Dedifferentiated amniotic fluid mesenchymal stem cell (primary cell): ENCODE data around the gene CTBP2.

Source experiments
- DNase-seq: peaks from one replicate; pipeline ENCODE4 v3.0.0-alpha.2; 2016; ENCODE audit errors: extremely low spot score

The CTBP2 gene

DNA sequence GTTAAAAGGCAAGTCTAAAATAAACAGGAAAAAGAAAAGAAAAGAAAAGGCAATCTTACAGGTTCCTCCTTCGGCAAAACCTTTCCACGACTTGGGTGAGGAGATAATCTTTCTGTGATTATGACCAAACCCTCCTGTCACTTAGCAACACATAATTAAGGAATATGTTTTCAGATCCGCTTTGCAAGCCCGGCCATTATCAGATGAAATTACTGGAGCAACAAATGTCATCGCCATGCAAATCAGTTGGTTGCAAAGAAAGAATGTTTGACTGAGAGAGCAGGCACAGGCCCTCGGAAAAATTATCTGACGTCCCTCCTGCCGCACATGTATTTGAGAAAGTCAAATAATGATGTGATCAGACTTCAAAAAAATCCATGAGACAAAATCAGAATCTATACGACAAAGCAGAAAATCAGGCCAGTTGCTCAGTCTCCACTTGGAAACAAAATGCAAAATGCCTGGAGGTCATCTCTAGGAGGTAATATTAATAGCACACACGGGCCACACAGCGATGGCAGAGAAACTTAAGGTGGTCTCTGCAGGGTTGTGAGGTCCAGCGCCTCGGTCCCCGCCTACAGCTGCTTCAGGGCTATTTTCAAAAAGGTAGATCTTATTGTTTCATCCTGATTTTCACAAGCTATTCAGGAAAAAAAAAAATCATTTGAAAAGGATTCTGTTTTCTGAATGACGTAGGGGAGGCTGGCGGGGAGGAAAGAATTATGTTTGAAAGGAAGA is 135.7 kb downstream of the CTBP2 start:
- no peak for DNase-seq

DNA sequence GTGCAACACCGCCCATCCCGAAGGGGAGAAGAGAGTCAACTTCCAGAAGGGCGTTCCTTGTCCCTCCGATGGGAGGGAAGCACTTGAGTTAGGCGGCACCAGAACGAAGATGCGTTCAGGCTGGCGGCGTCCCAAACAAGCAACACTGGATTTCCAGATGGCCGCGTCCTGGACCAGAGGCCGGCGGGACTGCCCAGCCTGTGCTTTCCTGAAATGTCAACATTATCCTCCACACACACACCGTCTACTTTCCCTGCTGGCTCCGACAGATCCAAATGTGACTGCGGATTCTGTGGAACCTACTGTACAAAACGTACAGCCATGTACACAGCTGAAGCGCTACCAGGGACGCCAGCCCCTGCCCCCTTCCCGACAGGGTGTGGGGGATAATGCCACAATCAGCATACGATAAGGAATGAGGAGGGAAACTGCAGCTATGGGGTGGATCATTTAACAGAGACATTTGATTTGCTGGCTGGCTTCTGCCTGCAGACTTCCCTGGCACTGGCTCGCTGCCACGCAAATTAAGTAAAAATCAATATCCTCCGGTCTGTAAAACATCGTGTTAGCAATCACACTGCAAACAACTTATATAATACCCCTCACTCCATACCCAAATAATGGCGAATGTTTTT is 136.4 kb downstream of the CTBP2 start:
- no peak for DNase-seq

DNA sequence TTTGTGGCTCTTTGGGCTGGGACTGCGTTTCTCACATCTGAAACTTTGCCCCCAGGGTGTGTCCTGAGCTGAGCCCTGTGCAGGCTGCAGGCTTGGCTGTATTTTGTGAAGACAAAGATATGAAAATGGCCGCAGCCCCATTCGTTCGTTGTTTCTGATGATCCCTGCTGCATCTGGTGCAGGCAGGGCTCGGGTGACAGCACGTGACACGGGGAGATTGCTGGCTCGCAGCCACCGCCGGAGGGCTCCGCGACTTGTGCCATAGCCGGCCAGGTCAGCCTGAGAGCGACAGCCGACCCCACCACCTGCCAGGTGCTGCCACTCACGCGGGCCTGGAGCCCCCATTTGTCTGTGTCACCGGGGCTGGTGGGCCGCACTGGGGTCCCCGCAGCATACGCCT is 137.1 kb downstream of the CTBP2 start:
- no peak for DNase-seq

DNA sequence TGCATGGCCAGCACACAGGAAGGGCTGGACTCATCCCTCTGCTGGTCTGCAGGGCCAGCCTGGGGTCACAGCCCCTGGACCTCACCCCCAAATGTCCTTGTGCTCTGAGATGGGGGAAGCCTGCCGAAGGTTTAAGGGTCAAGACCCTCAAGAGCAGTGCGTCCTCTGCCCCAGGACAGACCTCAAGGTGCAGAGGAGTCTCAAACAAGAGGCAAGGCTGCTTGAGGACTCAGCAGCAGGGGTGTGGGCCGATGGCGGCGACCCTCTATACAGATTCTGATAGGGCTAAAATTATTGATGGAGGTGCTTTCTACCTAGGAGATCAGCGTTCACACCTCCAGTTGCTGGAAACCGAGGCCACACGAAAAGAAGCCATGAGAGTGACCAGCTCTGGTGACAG is 137.7 kb downstream of the CTBP2 start:
- no peak for DNase-seq

DNA sequence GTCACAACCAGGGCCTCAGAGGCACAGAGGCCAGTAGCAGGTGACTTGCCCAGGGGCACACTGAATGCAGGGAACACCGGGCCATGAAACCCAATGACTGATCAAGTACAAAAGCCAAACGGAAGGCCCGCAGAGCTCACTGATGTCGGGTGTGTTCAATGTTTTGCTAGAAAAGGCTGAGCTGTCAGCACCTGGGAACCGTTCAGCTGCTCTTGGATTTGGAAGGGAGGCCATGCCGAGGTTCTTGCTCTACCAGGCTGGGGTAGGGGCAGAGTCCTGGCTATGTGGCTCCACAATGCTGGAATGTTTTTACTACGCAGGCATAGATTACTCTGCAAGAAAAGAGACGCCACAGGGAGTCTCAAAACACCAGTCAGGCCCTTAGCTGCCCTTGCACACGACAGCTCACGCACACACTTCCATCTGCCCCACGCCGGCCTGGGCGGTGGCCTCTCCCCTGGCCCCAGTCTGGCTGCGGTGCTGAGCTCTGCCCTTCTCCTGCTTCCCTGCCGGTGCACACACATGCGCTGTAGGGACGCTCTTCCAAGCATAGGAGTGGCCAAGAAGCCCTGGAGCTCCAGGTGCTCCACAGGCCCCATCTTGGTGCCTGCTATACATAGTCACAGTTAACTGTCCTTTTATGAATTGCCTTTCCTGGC is 138.5 kb downstream of the CTBP2 start:
- DNase-seq: no peak

DNA sequence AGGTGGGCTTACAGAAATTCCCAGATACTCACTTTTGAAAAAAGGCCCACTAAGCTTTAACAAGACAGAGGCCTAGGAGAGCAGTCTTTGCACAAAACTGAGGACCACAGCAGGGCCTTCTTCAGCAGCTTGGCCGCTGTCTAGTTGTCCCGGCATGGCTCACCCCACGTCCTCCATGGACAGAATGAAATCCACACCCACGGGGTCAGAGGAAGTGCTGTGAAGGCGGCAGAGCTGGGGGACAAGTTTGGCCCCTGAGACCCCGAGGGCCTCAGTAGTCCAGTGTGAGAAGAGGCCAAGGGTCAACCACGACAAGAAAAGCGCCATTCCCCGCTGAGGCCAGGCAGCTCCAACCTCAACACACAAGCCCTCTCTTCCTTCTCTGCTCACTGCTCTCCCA is 139.5 kb downstream of the CTBP2 start:
- no peak for DNase-seq

DNA sequence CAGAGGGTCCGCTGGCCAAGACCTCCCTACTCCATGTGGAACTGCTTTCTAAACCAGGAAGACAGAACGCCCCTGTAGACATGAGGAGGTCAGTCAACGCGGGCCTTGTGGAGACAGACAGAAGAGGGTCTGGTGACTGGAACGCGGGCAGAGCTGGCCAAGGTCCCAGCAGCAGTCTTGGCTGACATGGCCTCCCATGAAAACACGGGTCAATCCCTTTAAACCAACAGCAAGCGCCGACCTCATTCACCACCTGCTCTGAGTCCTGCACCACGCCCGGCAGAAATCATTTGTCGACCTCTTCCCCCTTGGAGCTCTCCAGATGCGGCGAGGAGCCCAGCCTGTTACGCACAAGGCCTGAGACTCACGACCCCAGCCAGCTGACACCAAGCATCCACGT is 140.0 kb downstream of the CTBP2 start:
- DNase-seq: no peak

DNA sequence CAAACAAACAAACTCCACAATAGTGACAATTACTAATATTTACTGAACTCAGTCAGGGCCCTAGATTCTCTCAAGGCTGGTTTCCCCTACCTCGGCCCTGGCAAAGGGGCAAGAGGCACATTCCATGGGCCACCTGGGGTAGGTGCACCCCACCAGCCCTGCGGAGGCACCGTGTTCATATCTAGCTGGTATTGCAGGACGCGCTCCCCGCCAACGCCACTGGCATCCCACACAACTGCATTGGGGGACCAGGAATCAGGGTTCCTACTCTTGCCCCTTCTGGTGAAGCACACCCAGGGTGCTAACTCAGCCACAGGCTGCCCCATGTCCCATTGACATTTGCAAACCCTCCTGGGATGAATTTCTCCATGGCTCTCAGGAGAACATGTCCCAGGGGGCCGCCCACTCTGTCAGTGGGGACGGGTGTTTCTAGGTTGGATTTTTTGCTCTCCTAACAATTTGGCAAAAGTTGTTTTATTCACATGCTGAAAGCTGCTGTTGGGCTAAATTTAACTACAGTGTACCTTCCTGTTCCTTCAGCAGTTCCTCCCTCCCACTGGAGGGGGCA is 141.7 kb downstream of the CTBP2 start:
- no peak for DNase-seq

DNA sequence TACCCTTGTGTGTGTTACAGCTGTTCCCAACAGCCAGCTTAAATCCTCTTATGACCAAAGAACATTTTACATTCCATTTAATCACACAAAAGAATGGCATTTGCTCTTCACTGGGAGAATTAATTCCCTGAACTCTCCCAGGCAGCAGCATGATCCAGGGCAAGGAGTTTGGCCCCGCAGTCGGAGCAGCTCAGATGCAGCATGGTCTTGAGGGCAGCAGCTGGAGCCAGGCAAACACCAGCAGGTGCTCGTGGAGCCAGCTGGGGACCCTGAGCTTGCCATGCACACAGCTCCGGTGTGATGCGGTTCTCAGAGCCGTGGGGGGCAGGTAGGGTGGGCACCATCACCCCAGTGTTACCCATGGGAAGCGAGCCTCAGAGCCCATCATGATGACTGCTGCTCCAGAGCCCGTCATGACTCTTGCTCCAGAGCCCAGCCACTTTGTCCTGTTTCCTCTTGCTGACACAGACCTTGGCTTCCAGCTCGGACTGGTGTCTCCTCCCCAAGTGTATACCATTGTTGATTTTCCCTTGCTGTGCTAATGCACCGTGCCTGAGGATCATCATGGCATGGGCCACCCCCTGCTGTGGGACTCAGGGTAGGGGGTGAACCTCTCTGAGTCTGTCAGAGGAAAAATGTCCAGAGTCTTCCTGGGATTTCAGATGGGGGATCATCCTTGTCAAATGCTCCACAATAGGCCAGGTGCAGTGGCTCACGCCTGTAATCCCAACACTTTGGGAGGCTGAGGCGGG is 142.6 kb downstream of the CTBP2 start:
- DNase-seq: no peak

DNA sequence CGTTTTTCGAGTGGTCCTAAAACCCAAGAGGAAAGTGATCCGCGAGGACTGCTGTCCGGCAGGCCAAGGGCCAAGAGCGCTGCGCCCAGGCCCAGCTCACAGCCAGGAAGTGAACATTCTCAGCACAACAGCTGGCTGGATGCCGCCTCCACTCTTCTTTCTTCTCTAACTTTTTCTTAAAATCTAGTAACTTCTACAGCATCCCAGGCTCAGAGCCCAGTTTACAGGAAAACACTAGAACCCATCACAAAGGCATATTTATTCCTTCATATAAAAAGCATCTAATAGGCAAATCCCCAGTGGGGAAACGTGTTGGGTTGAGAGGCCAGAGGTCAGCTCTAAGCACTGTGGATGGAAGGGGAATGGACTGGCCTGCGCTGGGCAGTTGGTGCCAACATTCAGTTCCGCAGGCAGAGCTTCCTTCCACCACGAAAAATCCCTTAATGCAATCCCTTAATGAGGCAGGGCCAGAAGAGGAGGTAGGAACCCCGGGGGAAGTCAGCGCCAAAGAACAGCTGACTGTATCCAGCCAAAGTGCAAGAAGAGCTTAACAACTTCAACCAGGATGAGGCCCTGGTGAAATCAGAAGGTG is 143.7 kb downstream of the CTBP2 start:
- no peak for DNase-seq

DNA sequence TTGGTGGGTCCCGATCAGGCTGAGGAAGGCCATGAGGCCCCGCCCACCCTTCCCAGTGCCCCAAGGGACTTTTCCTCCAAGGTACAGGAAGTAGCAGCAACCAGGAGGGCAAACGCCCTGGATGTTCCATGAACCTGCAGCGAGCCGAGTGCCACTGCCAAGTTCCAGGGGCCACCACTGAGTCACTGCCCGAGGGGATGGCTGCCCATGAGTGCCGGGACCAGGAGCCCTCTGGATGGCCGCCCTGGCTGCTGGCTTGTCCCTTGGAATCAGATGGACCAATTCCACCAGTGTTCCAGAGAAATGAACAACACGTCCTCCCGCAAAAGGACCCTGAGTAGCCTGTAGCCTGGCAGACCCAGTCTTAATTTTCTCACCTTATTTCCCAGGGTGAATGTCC is 144.2 kb downstream of the CTBP2 start:
- DNase-seq: no peak

DNA sequence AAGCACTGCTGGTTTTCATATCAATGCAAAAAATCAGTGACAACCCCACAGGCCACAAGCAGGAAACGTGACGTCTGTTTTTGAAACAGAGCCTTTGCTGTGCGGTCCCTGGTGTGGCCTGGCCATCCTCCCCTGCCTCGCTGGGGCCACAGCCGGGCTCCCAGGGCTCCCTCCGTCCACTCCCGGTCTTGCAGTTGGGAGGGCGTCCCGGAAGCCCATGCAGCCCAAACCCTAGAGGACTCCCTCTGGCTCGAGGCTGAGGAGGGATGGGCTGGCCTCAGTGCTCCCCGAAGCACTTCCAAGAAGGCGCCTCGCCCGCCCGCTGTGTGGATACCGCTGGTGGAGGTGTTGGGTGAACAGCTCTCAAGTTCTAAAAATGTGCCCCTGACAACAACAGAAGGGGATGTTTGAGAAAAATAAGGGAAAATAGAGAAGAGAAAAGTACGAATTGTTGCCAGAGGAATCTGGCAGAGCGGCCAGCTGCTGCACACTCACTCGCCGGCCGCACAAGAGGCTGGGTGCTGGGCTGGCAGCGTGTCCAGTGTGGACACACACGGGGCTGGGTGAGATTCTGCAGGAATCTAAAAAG is 144.9 kb downstream of the CTBP2 start:
- DNase-seq: no peak

DNA sequence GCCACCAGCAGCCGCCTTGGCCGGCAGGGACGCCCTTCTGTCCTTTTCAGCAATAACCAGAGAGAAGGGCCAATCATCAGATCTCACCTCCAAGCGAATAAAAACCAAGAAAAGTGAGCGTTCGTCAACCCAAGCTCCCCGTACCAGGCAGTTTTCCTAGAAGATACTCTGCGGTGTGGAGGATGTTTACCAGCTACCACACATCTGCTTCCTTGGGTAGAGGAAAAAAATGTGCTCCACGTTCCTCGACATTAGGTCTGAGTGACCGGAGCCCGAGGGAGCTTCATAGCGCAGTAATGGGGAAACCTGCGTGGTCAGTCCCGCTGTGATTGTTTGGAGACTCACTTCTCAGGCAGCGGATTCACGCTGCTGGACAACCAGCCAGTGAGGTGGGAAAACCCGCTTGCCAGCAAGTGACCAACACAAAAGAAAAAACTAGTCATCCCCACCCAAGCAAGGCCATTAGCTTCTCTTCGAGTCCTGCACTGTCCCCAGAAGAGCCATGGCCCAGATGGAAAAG is 145.5 kb downstream of the CTBP2 start:
- DNase-seq: no peak

DNA sequence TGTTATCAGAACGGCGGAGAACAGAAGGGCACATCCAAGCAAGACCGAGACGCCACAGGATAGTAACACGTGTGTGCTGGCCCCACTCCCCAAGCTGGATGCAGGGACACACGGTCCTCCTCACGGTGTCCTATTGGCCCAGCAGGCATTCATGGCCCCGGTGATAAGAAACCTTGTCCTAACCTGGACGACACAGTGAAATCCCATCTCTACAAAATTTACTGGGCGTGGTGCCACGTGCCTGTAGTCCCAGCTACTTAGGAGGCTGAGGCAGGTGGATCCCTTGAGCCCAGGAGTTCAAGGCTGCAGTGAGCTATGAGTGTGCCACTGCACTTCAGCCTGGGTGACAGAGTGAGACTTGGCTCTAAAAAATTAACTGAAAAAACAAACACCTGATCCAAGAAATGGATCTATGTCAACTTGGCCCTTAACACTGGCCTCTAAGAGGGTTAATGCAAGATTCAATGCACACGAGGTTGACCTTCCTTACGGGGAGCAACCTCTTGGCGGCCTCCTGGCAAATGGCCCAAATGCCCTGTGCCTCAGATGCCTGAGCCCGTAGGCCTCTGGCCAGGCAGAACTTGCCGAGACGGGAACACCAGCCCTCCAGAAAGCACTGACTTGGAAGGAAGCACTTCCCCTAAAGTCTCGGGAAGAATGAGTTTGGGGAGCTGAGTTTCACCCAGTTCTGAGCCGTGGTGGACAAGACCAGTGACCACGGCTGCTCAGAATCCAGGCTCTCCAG is 146.1 kb downstream of the CTBP2 start:
- no peak for DNase-seq

DNA sequence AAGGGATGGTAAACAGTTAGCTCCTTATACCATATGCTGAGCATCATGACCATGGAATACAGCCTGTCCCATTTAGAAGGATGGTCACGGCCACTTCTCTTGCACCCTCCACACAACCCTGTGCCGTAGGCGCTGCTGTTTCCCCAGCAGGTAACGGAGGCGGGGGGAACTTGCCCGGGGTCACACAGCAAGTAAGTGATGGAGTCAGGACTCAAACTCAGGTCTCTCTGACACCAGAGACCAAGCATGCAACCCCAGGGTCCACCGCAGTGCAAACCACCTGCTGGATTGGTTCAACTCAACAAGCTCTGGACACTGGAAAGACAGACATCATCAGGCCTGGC is 146.9 kb downstream of the CTBP2 start:
- DNase-seq: no peak

DNA sequence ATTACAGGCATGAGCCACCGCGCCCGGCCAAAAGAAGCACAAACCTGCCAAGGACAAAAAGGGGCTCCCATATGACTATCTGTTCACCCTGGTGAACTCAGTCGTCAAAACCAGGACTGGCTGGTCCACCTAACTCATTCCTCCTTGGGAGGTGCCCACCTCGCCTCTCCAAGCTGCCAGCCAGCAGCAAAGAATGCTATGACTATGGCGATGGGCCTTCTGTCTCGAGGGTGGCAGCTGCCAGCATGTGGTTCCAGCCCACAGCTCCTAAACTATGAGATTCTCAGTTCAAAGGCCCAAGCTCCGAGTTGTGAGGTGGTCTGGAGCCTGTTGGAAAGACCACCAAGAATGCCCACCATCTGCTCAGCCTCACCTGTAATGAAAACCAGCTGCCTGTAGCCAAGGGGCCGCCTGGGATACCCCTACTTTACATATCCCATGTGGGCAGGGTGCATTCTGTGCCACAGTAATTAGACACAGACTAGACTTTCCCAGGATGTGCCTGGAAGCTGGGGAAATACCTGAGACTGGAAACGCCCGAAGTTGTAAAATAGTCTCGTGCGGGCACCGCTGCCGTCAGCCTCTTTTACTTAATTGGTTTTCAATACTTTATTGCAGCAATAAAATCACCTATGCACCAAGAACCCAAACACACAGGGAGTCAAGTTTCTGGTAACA is 147.4 kb downstream of the CTBP2 start:
- DNase-seq: no peak

DNA sequence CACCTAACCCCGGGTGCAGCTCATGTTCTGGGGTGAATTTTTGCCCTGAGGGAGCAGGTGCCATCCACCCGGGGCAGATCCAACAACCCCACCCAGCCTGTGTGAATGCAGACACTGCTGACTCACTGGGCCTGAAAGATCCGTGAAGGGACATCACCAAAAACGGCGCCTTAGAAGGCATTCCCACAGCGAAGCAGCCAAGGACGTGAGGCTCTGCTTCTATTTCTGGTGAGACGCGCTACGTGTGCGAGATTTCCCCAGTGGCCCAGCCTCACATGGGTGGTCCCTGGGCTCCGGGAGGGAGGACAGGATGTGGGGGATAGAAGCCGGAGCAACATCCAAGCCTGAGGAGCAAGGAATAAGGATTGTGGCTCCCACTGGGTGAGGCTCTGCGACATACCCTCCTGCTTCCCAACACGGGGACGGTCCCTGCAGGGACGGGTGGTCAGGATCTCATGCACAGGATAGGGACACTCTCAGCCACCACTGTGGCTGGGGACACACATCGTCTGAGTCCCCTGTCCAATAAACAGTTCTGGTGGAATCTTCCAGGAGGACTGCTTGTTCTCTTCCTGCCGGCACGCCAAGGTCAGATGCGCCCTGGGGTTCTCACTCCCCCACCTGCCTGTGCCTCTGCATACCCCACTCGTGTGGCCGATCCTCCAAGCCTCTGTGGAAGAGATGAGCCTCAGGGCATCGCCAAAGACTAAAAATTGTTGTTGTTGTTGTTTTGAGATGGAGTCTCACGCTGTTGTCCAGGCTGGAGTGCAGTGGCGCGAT is 148.2 kb downstream of the CTBP2 start:
- no peak for DNase-seq

DNA sequence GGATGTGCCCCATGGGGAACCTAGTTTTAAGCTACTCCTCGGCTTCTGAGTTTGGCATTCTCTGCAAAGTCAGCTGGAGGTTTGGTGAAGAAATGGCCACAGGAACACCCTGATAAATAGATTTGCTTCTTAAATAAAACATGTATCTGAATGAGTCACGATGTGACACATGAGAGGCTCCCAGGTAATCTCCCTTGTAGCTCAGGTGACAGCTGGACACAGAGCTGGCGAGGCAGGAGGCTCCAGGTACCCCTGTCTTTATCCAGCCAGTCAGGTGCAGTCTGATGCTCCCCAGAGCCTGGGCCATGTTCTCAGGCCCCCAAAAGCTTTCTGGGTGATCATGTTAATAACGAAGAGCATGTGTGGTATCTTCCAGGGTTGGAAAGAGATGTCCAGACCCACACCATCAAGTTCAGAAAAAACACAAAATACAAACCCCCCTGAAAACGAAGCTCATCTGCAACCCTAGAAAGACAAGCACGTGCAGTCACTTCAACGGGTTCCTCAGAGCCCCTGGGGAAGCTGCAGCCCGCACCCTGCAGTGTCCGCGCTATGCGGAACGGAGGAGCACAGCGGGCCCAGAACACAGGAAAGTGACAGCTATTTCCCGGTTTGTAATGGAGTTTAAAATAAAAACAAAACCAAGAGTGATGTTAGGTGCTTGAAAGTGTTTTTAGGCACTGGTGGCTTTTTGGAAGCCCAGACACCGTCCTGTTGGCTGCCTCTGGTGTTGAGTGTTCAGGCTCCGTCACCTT is 149.0 kb downstream of the CTBP2 start:
- no peak for DNase-seq
